Right hindlimb (tissue), 1 donor: ENCODE data around the gene RPGR.
A peak's percentile ranks its signal among the peaks of the same experiment; 100 is the strongest.

Experiments
- DNase-seq: peaks from one replicate; pipeline ENCODE4 v3.0.0-alpha.2; 2018

RPGR gene

GRCh38 chrX:38247051-38247450 lies 80.3 kb downstream of the RPGR start:
- DNase-seq, result no peak

DNA sequence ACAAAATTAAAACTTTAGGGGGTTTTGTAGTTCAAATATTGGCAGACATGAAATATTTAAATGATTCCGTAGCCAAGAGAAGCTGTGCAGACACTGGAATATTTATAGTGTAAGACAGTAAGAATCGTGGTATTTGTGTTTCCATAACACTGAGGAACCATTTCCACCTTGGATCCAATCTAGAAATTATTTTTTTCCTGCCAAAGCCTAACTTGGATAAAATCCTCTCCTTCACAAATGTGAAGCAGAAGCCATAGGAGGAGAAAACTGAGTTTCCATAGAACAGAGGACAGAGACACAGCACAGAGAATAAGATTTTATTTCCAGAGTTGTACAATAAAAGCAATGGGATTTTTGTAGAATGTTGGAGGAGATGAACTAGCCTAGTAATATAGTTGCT lies 86.8 kb downstream of the RPGR start:
- no peak for DNase-seq

DNA sequence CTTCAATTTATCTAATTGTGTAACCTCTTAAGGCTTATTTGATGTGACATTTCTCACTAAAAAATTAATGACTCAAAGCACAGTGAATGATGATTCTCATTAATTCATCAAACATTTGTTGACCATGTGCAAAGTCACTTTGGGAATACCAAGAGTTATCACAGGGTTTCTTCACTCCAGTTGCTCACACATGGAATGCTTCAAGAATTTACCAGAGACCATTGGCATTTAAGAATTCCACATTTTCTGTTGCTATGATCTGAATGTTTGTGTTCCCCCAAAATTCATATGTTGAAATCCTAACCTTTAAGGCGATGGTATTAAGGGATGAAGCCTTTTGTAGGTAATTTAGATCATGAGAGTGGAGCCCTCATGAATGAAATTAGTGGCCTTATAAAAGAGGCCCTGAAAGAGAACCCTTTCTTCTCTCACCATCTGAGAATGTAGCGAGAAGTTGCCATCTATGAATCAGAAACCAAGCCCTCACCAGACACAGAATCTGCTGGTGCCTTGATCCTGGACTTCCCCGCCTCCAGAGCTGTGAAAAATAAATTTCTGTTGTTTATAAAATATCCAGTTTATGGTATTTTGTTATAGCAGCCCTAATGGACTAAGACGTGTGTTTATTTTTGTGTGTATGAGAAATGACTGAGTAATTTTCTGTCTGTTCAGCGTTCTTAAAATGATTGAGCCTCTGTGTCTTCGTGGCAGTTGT lies 90.3 kb downstream of the RPGR start:
- no peak for DNase-seq

DNA sequence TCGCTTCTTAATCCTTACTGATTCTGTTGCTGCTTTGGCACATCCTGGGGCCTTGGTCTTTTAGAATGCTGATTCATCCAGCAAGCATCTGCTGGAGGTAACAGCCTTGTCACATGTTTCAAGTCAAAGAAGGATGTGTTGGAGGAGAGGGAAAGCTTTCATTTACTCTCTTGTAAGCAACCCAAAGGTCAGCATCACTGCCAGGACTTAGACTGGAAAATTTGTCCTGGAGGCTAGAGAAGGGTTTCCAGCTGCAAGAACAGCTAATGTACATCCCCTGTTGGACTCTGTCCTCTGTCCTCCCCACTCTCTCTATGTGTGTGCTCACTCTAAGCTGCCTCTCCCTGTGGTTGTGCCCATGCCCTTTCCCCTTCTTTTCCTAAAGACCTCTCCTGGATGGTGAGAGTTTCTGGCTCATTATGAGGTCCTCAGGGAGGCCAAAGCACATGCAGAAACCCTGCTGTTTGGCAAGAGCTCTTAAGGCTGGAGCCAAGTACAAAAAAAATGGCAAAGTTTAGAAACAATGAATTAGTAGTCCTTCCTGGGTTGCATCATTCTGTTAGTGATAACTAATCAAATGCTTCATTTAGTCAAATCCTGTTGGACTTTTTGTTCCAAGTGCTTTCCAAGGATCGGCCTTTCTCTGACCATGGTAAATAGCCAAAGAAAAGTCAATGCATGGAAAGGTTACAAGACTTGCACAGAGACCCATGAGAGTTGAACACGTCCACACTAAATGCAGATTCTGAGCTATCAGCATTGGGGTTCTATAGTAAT lies 93.2 kb downstream of the RPGR start:
- peak; percentile 73 for DNase-seq

DNA sequence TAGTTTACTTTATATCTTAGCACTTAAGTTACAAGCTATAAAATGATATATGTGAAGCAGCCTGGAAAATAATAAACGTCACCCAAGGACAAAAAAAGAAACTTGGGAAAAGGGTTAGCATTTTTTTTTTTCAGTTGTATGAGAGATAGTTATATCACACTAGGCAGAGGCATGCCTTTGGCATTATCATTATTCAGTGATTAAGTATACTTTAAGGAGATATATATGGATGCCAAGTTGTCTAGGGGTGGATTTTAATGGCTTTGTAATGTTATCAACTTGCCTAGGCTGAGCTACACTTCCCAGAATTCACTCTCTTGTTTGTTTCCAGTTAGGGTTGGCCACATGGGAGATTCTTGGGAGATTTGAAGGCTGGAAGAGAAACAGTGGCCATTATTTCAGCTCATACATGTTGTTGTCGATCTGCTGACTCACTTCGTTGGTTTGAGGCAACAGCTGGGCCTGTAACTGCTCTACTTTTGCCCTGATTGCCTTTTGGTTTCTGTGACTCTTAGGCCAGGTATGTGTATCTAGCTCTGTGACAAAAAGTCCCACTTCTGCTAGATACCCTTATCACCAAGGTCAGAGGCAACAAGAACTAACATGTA lies 95.1 kb downstream of the RPGR start:
- DNase-seq, result no peak

- no peak for DNase-seq
Measured at GRCh38 chrX:38225093-38225492, 102.2 kb downstream of the RPGR start.

GRCh38 chrX:38224160-38224559 lies 103.1 kb downstream of the RPGR start:
- no peak for DNase-seq

DNA sequence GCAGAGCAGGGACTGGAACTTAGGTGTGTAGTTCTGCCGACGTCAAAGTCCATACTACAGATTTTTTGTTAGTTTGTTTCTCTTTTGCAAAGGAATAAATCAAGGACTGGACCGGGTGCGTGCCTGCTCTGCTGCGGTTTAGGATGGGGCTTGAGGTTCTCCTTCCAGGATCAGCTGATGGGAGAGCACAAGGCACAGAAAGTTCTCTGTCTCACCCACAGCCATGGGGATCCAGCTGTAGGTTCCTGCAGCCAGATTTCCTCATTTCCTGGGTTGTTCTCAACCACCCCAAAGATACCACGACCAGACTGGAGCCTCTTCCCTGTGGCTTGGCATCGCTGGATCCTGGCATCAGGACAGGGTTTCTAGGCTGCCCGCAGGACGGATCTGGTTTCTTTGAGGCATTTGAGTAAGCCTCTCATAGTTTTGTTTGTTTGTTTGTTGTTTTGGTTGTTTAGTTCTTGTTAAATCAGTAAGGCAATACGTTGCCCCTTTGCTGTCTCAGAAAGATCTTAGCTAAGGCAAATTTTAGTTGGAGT lies 105.8 kb downstream of the RPGR start:
- no peak for DNase-seq

DNA sequence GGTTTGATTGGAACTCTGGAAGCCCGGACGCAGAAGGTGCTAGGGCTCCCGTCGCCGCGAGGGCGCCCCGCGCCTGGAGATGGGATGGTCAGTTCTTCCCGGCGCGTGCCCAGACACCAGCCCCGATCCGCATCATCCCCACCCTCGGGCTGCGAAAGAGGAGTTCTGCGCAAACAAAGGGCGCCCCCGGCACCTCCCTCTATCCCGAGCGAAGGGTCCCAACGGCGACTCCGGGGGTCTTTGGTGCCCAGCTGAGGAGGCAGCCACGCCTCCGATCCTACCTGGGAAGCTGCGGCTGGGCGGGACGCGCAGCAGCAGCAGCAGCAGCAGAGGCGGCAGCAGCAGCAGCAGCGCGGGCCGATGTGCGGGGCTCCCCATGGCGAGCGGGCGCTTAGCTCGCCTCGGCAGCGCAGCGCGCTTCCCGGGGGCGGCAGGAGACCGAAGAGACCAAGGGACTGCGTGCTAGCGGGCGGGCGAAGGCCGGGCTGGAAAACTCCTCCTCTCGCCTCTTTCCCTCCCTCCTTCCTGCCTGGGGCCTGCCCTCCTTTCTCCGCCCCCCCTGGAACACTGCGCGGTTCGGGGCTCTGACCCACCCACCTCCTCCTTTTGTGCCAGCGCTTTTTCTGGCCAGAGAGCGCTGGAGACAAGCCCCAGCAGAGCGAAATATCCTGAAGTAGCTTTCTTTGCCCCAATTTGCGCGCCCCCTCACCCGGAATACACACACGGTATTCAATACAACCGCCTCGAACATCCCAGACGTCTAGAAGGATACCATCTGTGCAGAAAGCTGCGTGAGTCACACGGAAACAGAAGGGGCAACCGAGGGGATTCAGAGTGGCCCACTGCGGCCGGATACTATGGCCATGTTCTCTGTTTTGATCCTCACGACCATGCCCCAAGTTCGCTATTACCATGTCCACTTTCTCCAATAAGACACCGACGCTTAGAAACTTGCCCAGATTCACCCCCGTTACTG lies 106.6 kb downstream of the RPGR start, which contains the start of gene SRPX:
TSS of gene SRPX (minus strand) at position 457 of the 976 bp plus-strand sequence. CDS start at position 378, 79 bp downstream.
- DNase-seq, result peak; percentile 69

DNA sequence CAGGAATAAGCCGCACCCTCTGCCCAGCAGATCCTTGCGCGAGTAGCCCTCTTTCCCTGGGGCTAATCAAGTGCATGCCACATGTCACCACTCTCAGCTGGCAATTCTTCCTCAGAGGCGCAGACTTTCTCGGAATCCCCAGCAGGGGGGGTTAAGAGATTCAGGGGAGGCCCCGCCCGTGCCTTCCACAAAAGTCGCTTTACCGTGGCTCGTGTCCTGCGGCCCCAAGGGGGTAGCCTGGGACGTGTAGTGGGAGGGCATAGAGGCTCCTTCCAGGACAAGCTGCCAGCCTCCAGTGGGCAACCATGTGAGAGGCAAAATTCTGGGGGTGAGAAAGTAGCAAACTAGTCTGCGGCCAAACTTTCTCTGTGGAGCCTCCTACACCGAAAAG lies 107.3 kb downstream of the RPGR start:
- DNase-seq, result peak; percentile 35
